Measurements from ENCODE around the gene CCDC142.

The CCDC142 gene

DNA sequence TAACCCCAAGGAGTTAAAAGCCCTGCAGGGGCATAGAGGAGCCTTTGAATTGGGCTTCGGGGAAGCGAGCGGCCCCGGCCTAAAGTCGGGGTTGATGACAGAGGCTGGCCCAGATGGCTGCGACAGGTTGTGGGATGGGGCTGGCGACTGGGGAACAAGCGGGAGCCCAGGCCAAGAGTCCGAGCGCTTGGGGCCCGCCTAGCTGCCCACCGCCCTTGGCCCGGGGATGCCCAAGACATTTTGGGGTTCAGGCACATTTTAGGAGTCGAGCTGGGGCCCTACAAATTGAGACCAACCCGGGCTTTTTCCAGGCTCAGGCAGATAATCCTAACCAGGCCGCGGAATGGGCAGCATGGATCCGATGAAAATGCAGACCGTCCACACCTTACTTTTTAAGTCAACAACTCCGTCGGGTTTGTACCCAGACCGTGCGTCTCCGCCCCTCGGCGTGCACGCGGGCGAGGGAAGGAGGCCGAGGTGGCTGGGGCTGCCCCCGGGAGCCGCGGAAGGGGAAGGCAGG is 41.6 kb downstream of the CCDC142 start:
- DNase-seq (ENCODE audit: low read depth), result no peak

DNA sequence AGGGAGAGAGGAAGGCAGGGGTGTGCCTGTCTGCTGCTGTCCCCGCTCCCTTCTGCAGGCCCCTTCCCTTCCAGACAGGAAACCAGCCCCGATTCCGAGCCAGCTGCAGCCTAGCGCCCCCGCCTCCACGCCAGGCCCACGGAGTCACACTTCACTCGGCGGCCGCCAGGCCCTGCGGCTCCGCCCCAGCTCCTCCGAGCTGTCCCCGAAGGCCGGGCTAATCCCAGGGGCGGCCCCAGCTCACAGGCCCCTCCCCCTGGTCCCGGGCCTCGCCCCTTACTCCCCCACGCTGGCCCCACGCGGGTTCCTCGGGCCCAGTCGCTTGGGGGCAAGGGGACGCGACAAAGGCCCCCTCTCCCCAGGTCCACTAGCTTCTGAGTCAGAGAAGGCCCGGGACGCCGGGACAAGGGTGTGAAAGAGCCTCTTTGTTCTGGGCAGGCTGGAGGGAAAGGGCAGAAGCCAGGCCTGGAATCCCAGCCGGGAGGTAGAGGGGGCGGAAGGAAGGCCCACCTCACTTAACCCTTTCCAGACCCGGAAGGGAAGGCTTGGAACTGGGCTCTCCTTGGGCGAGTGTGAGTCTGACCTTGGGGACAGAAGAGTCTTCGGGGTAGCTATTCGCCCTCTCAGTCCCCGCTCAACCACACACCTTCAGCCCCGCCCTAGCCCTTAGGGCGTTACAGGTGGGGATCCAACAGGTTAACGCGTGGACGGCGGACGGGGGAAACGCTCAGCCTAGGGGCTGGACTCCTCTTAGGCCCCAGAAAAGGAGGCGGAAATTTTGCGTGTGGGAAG is 42.2 kb downstream of the CCDC142 start:
- DNase-seq (ENCODE audit: low read depth), result no peak

- DNase-seq (ENCODE audit: low read depth), result no peak
Observed at GRCh38 chr2:74439803-74440377, 42.9 kb downstream of the CCDC142 start.

DNA sequence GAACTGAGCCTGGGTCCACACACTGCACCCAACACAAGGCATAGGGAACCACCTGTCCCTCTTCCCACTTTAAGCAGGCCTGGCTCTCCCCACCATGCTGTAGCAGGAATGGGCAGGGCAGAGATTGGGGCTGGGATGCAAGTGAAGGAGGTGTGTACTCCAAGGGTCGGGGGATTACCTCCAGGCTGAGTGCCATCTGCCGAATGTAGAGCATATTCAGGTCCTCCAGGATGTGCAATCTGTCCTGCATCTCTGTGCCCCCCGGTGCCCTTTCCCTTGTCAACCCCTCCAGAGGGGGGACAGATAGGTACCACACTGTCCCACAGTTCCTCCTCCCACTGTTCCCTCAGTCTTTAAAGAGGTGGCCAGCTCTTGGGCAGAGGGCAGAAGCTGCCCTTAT is 43.4 kb downstream of the CCDC142 start:
- DNase-seq (ENCODE audit: low read depth), result no peak

- DNase-seq (ENCODE audit: low read depth), result no peak
Observed at GRCh38 chr2:74438248-74438647, 44.5 kb downstream of the CCDC142 start.

GRCh38 chr2:74436848-74437695 is 45.7 kb downstream of the CCDC142 start:
- DNase-seq (ENCODE audit: low read depth), result no peak

- no peak for DNase-seq (ENCODE audit: low read depth)
Observed at GRCh38 chr2:74436111-74436805, 46.5 kb downstream of the CCDC142 start.

DNA sequence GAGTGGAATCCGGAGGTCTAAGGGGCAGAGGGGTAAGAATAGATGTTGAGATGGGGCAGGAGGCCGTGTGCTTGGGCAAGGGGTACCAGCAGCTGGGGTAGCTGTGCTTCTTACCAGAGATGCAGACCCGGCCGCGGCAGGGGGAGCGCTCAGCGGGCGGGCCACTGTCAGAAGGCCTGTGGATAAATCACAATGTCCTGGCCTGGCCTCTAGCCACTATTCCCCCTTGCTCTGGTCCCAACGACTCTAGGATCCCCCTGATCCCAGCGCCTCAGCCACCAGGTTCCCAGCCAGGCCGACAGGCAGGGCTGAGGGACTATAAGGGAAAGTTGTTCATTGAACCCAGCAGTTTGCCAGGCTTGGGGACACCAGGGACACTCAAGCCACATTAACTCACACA is 52.3 kb downstream of the CCDC142 start:
- no peak for DNase-seq (ENCODE audit: low read depth)

GRCh38 chr2:74429487-74430451 is 53.0 kb downstream of the CCDC142 start:
- no peak for DNase-seq (ENCODE audit: low read depth)

DNA sequence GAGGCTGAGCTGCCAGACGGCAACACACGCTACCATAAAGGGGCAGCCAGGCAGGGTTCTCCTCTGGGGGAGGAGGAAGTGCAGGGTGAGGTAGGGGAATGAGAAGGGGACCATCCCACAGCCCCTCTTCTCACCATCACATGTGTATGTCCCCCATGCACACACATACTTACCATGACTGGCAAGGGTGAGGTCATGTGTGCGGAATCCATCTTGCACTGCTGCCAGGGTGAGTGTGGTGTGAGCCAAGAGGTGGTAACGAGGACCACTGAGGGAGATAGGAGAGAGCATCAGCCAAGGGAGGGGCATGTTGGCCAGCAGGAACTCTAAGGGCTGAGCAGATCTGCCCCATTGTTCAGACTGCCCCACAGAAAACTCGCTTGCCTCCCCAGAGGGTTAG is 54.1 kb downstream of the CCDC142 start:
- no peak for DNase-seq (ENCODE audit: low read depth)

GRCh38 chr2:74427551-74427950 is 55.2 kb downstream of the CCDC142 start:
- DNase-seq (ENCODE audit: low read depth), result no peak

GRCh38 chr2:74426181-74426758 is 56.5 kb downstream of the CCDC142 start:
- no peak for DNase-seq (ENCODE audit: low read depth)

DNA sequence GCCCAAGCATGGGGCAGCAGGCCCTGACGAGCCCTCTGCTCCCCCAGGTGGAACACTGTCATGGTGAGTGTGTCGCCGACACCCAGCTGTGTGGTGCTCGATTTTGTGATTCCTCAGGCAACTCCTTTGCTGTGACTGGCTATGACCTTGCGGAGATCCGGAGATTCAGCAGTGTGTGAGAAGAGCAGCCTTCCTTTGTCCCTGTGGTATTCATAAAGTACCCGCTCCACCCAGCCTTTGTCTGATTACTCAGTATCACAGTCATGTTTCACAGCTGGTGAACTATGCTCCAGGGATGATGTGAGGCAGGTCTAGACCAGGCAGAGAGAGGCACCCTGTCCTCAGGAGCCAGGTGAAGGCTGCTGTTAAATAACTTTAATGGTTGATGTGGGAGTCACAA is 57.3 kb downstream of the CCDC142 start:
- DNase-seq (ENCODE audit: low read depth), result no peak

DNA sequence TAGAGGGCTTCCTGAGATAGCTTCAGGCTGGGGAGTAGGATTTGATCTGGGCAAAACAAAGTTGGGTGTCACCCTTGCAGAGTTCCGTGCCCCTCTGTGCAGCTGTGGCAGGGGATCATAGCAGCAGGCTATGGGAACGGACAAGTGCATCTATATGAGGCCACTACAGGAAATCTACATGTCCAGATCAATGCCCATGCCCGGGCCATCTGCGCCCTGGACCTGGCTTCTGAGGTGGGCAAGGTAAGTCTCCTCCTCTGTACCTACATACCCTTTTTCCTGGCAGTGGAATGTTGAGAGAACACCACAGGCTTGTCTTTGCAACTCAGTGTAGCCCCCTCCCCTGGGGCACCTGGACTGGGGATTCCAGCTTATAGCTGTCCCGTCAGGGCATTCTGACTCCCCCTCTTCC is 57.8 kb downstream of the CCDC142 start:
- DNase-seq (ENCODE audit: low read depth), result no peak

- no peak for DNase-seq (ENCODE audit: low read depth)
Observed at GRCh38 chr2:74424139-74424992, 58.4 kb downstream of the CCDC142 start.
